Parathyroid adenoma (tissue), 2 donors: ENCODE results near the gene CNTNAP2.

Experiments
- H2AFZ ChIP-seq: fragments of 300-600 bp; sonication (generic); one replicate; pipeline ENCODE4 v1.7.0; 2017; ENCODE audit warnings: antibody characterized with exemption, mild to moderate bottlenecking
- H3K27ac ChIP-seq: fragments of 300-600 bp; sonication (generic); one replicate; pipeline ENCODE4 v1.7.0; 2017
- H3K27me3 ChIP-seq: fragments of 300-600 bp; sonication (generic); one replicate; pipeline ENCODE4 v1.7.0; 2017; ENCODE audit warnings: low read length; ENCODE audit not compliant: control insufficient read depth, insufficient read depth
- H3K36me3 ChIP-seq: fragments of 300-600 bp; sonication (generic); one replicate; pipeline ENCODE4 v1.7.0; 2017; ENCODE audit warnings: low read length; ENCODE audit not compliant: control insufficient read depth, insufficient read depth
- H3K4me1 ChIP-seq: fragments of 300-600 bp; sonication (generic); one replicate; pipeline ENCODE4 v1.7.0; 2017; ENCODE audit warnings: control low read depth
- H3K4me2 ChIP-seq: fragments of 300-600 bp; sonication (generic); one replicate; pipeline ENCODE4 v1.7.0; 2017; ENCODE audit warnings: low read length
- H3K4me3 ChIP-seq: fragments of 300-600 bp; sonication (generic); one replicate; pipeline ENCODE4 v1.7.0; 2017; ENCODE audit warnings: low read depth, low read length
- H3K79me2 ChIP-seq: fragments of 300-600 bp; sonication (generic); one replicate; pipeline ENCODE4 v1.7.0; 2017; ENCODE audit warnings: control low read depth
- H3K9ac ChIP-seq: fragments of 300-600 bp; sonication (generic); one replicate; pipeline ENCODE4 v1.7.0; 2017; ENCODE audit warnings: mild to moderate bottlenecking
- H3K9me3 ChIP-seq: fragments of 300-600 bp; sonication (generic); one replicate; pipeline ENCODE4 v1.7.0; 2017; ENCODE audit warnings: low read length; ENCODE audit not compliant: control insufficient read depth
- CTCF ChIP-seq: fragments of 300-600 bp; sonication (generic); IDR thresholded peaks from one replicate; pipeline ENCODE4 v1.7.0; 2017; ENCODE audit warnings: antibody characterized with exemption, mild to moderate bottlenecking
- donor health status: primary hyperparathyroidism.

Gene CNTNAP2

GRCh38 chr7:146956321-146956720 is 839.7 kb downstream of the CNTNAP2 start:
- no peak for TF ChIP-seq CTCF
- H3K4me3 ChIP-seq, result no peak overlapping the region
- H3K27me3 ChIP-seq, result no peaks in the 10 kb centered on the region

GRCh38 chr7:146956853-146957252 is 840.3 kb downstream of the CNTNAP2 start:
- Histone ChIP-seq H3K27ac (no peak overlapping the region), H3K36me3 (no peaks in the 10 kb centered on the region), H2AFZ (no peak overlapping the region), H3K9ac (no peak overlapping the region), H3K27me3 (no peaks in the 10 kb centered on the region), H3K4me2 (no peak overlapping the region), H3K4me1 (no peaks in the 10 kb centered on the region), H3K9me3 (no peaks in the 10 kb centered on the region), H3K79me2 (no peaks in the 10 kb centered on the region), H3K4me3 (no peak overlapping the region)
- TF ChIP-seq CTCF, result no peak

More at GRCh38 chr7:146956321-146956720, 839.7 kb downstream of the CNTNAP2 start:
- Histone ChIP-seq H3K4me2 (no peak overlapping the region), H3K4me1 (no peaks in the 10 kb centered on the region), H3K27ac (no peak overlapping the region), H2AFZ (no peak overlapping the region), H3K36me3 (no peaks in the 10 kb centered on the region), H3K9ac (no peak overlapping the region), H3K9me3 (no peaks in the 10 kb centered on the region), H3K79me2 (no peaks in the 10 kb centered on the region)

GRCh38 chr7:146960773-146961391 is 844.3 kb downstream of the CNTNAP2 start:
- no peak overlapping the region for H3K27ac ChIP-seq
- TF ChIP-seq CTCF, result no peak

GRCh38 chr7:146961617-146962016 is 845.0 kb downstream of the CNTNAP2 start:
- no peaks in the 10 kb centered on the region for H3K9me3 ChIP-seq
- H3K9ac ChIP-seq, result no peak overlapping the region
- no peaks in the 10 kb centered on the region for H3K27me3 ChIP-seq
- H3K4me2 ChIP-seq, result no peak overlapping the region
- H3K4me3 ChIP-seq, result no peak overlapping the region
- no peak overlapping the region for H2AFZ ChIP-seq
- H3K4me1 ChIP-seq, result no peaks in the 10 kb centered on the region
- H3K27ac ChIP-seq, result no peak overlapping the region
- H3K36me3 ChIP-seq, result no peaks in the 10 kb centered on the region
- no peak for TF ChIP-seq CTCF
- H3K79me2 ChIP-seq, result no peaks in the 10 kb centered on the region

More at GRCh38 chr7:146960773-146961391, 844.3 kb downstream of the CNTNAP2 start:
- no peak overlapping the region for H3K4me3 ChIP-seq
- no peaks in the 10 kb centered on the region for H3K36me3 ChIP-seq
- no peaks in the 10 kb centered on the region for H3K4me1 ChIP-seq
- H3K4me2 ChIP-seq, result no peak overlapping the region
- no peak overlapping the region for H2AFZ ChIP-seq
- H3K9ac ChIP-seq, result no peak overlapping the region
- no peaks in the 10 kb centered on the region for H3K79me2 ChIP-seq
- no peaks in the 10 kb centered on the region for H3K27me3 ChIP-seq
- H3K9me3 ChIP-seq, result no peaks in the 10 kb centered on the region

GRCh38 chr7:146966274-146966673 is 849.7 kb downstream of the CNTNAP2 start:
- Histone ChIP-seq H3K27ac (no peak overlapping the region), H3K27me3 (no peaks in the 10 kb centered on the region)

More at GRCh38 chr7:146966274-146966673, 849.7 kb downstream of the CNTNAP2 start:
- no peak overlapping the region for H3K4me3 ChIP-seq
- no peak overlapping the region for H2AFZ ChIP-seq
- TF ChIP-seq CTCF, result no peak
- H3K4me1 ChIP-seq, result no peaks in the 10 kb centered on the region
- no peak overlapping the region for H3K9ac ChIP-seq
- H3K4me2 ChIP-seq, result no peak overlapping the region
- H3K36me3 ChIP-seq, result no peaks in the 10 kb centered on the region
- no peaks in the 10 kb centered on the region for H3K79me2 ChIP-seq
- H3K9me3 ChIP-seq, result no peaks in the 10 kb centered on the region
